NCI-H510A treated with DMSO at 0.1 percent for 48 hours (cell line): ENCODE measurements around the gene BHLHE40.

Experiments
- DNase-seq: peaks from one replicate; lab custom pipeline; 2025; lab: John Stamatoyannopoulos, UW

BHLHE40 gene

GRCh38 chr3:5019411-5020241, 40.4 kb downstream of the BHLHE40 start:
- no peak for DNase-seq

GRCh38 chr3:5020242-5020722, 41.0 kb downstream of the BHLHE40 start:
- DNase-seq: no peak

GRCh38 chr3:5021116-5022092, 42.2 kb downstream of the BHLHE40 start:
- no peak for DNase-seq

DNA sequence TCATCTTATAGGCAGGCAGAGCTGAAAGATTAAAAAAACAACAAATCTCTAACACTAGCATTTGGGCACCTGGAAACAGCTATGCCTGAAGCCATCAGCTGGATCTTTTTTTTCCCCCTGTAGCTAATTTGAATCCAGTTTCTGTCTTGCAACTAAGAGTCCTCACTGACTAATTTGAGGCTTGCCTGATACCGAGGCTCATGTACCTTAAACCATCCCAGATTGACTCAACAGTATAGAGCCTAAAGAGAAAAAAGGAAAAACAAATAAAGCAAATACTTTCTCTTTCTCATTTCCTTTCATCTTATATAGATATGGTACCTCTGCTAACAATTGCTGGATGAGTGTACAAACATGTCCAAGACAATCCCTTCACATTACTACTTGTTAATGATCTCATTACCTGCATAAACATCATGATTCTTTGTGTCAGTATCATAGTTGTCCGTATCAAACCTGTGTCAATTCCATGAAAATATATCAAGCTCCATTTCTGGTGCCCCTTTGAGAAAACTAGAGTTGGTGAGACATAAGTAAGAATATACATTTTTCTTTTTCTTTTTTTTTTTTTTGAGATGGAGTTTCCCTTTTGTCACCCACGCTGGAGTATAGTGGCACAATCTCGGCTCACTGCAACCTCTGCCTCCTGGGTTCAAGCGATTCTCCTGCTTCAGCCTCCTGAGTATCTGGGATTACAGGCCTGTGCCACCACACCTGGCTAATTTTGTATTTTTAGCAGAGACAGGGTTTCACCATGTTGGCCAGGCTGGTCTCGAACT, 43.1 kb downstream of the BHLHE40 start:
- no peak for DNase-seq

- no peak for DNase-seq
Measured at GRCh38 chr3:5022966-5023776, 43.9 kb downstream of the BHLHE40 start.

DNA sequence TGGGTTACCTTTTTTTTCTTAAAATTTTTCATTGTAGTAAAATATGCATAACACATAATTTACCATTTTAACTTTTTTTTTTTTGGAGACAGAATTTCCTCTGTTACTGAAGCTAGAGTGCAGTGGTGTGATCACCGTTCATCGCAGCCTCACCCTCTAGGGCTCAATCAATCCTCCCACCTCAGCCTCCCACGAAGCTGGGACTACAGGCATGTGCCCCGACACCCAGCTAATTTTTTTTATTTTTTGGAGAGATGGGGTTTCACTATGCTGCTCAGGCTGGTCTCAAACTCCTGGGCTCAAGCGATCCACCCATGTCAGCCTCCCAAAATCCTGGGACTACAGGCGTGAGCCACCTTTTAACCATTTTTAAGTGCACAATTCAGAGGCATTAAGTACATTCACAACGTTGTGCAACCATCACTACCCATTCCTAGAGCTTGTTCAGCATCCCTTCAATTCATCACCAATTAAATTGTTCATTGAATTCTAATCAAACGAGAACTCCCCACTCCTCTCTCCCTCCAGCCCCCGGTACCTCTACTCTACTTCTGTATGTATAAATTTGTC, 44.6 kb downstream of the BHLHE40 start:
- DNase-seq: no peak

- no peak for DNase-seq
Measured at GRCh38 chr3:5026046-5026362, 46.8 kb downstream of the BHLHE40 start.

DNA sequence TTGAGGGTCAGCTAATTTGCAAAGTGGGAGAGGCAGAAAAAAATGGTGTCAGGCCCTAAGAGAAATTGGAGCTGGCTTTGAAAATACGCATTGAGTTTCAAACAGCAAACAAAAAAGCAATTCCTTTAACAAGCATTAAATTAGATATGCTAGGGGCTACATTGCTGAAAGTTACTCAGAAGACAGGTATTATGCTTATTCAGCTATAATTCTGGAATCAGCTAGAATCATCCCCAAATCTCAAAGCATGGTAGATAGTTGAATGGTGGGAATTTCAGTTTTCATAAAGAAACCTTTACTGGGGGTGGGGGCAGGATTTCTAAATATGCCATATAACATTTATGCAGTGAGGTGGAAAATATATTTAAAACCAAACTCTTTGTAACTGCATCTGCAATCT, 50.5 kb downstream of the BHLHE40 start:
- no peak for DNase-seq

DNA sequence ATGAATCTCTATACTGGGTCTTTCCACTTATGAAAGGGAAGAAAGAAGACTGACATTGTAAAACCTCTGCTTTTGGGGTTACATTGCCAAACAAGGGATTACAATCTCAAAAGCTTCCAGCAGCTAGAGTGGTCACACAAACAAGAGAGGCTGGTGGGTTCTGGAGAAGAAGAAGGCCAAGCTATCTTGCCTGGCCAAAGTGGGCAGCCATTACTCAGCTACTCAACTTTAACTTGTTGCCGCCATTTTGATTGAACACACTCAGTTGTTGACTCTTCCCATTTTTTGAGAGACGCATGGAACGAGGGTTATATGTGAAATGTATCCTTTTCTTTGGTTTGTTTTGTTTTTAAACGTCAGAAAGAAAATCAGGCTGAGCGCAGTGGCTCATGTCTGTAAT, 50.9 kb downstream of the BHLHE40 start:
- DNase-seq: no peak

DNA sequence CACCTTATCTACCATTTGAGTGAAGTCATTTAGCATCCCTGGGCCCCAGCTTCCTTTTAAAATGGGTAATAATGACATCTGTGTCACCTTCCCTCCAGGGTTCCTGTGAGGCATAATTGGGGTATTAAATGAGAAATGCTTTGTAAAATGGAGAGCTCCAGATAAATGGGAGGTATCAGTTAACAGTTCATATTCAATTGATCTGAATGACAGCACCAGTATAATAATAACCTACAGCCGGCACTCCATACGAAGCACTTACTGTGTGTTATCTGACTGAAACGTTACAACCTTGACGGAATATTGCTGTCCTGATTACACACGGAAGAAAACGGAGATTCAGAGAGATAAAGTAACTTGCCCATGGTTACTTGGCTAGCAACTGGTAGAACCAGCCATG, 53.6 kb downstream of the BHLHE40 start:
- no peak for DNase-seq
